ENCODE results near the gene PLEKHA5.
"Not testable (repeated sequence)": the region's sequence is repeated elsewhere in the genome, so short reads cannot be mapped to it uniquely, and the experiment has no call there.

Gene PLEKHA5

GRCh38 chr12:19390051-19390598 lies 260.6 kb downstream of the PLEKHA5 start:
- no peak overlapping the region for H3K27ac ChIP-seq
- no peak overlapping the region for H3K4me3 ChIP-seq (ENCODE audit: low read depth, low read length)
- TF ChIP-seq CTCF (IDR thresholded peaks at IDR 0.05; ENCODE audit: low read depth, low read length): no peak
- no peak for DNase-seq
- H3K27me3 ChIP-seq (ENCODE audit: insufficient read depth, low read depth, severe bottlenecking): no peaks in the 10 kb centered on the region
- no peaks in the 10 kb centered on the region for H3K36me3 ChIP-seq
- no peaks in the 10 kb centered on the region for H3K9me3 ChIP-seq (ENCODE audit: severe bottlenecking)

- H3K27me3 ChIP-seq (ENCODE audit: insufficient read depth, low read depth, severe bottlenecking); H3K4me3 ChIP-seq (ENCODE audit: low read depth, low read length); DNase-seq; H3K27ac ChIP-seq; H3K9me3 ChIP-seq (ENCODE audit: severe bottlenecking); H3K36me3 ChIP-seq: not testable (repeated sequence)
Measured at GRCh38 chr12:19392644-19393043, 263.1 kb downstream of the PLEKHA5 start.

GRCh38 chr12:19394385-19394784 lies 264.9 kb downstream of the PLEKHA5 start:
- no peaks in the 10 kb centered on the region for H3K36me3 ChIP-seq
- H3K27ac ChIP-seq: no peak overlapping the region
- H3K27me3 ChIP-seq (ENCODE audit: insufficient read depth, low read depth, severe bottlenecking): no peaks in the 10 kb centered on the region
- H3K4me3 ChIP-seq (ENCODE audit: low read depth, low read length): no peak overlapping the region
- no peak for TF ChIP-seq CTCF (IDR thresholded peaks at IDR 0.05; ENCODE audit: low read depth, low read length)
- DNase-seq: no peak
- H3K9me3 ChIP-seq (ENCODE audit: severe bottlenecking): no peaks in the 10 kb centered on the region

- no peak for TF ChIP-seq CTCF (IDR thresholded peaks at IDR 0.05; ENCODE audit: low read depth, low read length)
- Histone ChIP-seq H3K4me3 (ENCODE audit: low read depth, low read length) (no peak overlapping the region), H3K27me3 (ENCODE audit: insufficient read depth, low read depth, severe bottlenecking) (no peaks in the 10 kb centered on the region), H3K27ac (no peak overlapping the region), H3K9me3 (ENCODE audit: severe bottlenecking) (no peaks in the 10 kb centered on the region), H3K36me3 (no peaks in the 10 kb centered on the region)
- DNase-seq: no peak
Measured at GRCh38 chr12:19397534-19397933, 268.0 kb downstream of the PLEKHA5 start.

GRCh38 chr12:19398376-19399363 lies 269.1 kb downstream of the PLEKHA5 start:
- H3K27ac ChIP-seq: no peak overlapping the region
- no peak for TF ChIP-seq CTCF (IDR thresholded peaks at IDR 0.05; ENCODE audit: low read depth, low read length)
- H3K36me3 ChIP-seq: no peaks in the 10 kb centered on the region
- no peak overlapping the region for H3K4me3 ChIP-seq (ENCODE audit: low read depth, low read length)
- no peaks in the 10 kb centered on the region for H3K27me3 ChIP-seq (ENCODE audit: insufficient read depth, low read depth, severe bottlenecking)
- DNase-seq: no peak
- no peaks in the 10 kb centered on the region for H3K9me3 ChIP-seq (ENCODE audit: severe bottlenecking)

- H3K27me3 ChIP-seq (ENCODE audit: insufficient read depth, low read depth, severe bottlenecking); H3K27ac ChIP-seq; DNase-seq; H3K9me3 ChIP-seq (ENCODE audit: severe bottlenecking); H3K36me3 ChIP-seq; H3K4me3 ChIP-seq (ENCODE audit: low read depth, low read length): not testable (repeated sequence)
Measured at GRCh38 chr12:19400649-19401285, 271.2 kb downstream of the PLEKHA5 start.
